Fibroblast of skin of left biceps (primary cell): Measurements from ENCODE around the gene OR10H5.
A peak's percentile ranks its signal among the peaks of the same experiment; 100 is the strongest.
"Not testable (repeated sequence)": the region's sequence is repeated elsewhere in the genome, so short reads cannot be mapped to it uniquely, and the experiment has no call there.

Experiments used
- DNase-seq, 2 experiments: peaks; one replicate each; pipeline ENCODE4 v3.0.0-alpha.2; 2013; ENCODE audit warnings: low read depth in 2 of 2

Gene OR10H5

DNA sequence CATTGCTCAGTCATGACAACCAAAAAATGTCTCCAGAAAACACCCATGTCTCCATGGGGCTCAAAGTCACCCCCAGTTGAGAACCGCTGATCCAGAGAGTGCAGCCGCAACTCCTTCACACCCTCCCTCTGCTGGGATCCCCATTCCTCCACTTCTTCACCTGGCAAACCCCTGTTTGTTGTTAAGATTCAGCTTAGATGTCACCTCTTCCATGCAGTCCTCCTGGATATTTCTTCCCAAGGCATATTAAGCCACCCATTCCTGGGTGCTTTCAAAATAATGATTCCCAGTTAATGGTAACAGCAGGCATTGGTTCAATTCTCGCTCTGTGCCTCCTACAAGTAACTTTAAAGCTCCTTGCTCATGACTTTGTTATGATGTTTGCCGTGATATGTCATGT lies 24.0 kb downstream of the OR10H5 start:
- no peak for DNase-seq

DNA sequence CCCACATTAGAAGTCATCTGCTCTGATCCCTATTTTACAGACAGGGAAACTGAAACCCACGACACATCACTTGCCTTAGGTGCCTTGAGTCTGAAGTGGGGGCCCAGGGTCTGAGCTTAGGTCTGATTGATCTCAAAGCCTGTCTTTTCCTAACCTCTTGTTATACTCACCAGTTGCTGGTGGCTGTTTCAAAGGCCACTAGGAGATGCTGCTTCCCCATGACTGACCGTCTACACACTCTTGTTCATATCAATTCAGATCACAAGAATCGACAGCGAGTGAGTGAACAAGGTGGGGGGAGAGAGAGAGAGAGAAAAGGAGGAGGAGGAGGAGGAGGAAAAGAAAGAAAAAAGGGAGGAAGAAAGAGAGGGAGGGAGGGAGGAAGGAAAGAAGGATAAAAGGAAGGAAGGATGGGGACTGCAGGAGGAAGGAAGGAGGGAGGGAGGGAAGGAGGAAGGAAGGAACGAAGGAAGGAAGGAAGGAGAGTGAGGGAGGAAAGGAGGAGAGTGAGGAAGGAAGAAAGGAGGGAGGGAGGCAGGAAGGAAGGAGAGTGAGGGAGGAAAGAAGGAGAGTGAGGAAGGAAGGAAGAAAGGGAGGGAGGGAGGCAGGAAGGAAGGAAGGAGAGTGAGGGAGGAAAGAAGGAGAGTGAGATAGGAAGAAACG lies 24.7 kb downstream of the OR10H5 start:
- no peak for DNase-seq

- no peak for DNase-seq
These were observed 26.5 kb downstream of the OR10H5 start for GRCh38 chr19:15813916-15814315.

- DNase-seq, result no peak
These were observed 27.8 kb downstream of the OR10H5 start, which contains the start of gene OR10H1 for GRCh38 chr19:15815306-15815705. OR10H1 (minus strand) TSS chr19:15815664; CDS start chr19:15808037, 7,627 bp downstream.

- no peak for DNase-seq
These were observed 33.2 kb downstream of the OR10H5 start for GRCh38 chr19:15820646-15821045.

DNA sequence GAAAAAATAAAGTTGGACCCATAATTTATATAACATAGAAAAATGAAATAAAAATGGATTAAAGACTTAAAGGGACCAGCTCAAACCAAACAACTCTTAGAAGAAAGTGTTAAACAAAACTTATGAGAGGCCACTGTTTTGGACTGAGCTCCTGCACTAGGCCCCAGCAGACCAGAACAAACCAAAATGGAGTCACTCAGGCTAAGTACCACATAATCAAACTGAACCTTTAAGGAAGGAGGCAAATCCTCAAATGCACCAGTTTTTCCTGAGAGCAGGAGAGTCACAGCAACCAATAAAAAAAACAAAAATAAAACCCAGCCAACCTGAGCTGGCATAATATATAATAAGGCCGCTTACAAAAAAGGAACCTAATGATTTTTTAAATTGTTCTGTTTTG lies 38.3 kb downstream of the OR10H5 start:
- DNase-seq, result no peak

GRCh38 chr19:15828121-15828610 lies 40.7 kb downstream of the OR10H5 start:
- DNase-seq, result no peak

- DNase-seq, result not testable (repeated sequence)
These were observed 41.3 kb downstream of the OR10H5 start for GRCh38 chr19:15828611-15829305.

- DNase-seq, result no peak
These were observed 41.8 kb downstream of the OR10H5 start for GRCh38 chr19:15829306-15829698.

GRCh38 chr19:15829786-15830185 lies 42.3 kb downstream of the OR10H5 start:
- no peak for DNase-seq

GRCh38 chr19:15831626-15832025 lies 44.2 kb downstream of the OR10H5 start:
- DNase-seq, result no peak

DNA sequence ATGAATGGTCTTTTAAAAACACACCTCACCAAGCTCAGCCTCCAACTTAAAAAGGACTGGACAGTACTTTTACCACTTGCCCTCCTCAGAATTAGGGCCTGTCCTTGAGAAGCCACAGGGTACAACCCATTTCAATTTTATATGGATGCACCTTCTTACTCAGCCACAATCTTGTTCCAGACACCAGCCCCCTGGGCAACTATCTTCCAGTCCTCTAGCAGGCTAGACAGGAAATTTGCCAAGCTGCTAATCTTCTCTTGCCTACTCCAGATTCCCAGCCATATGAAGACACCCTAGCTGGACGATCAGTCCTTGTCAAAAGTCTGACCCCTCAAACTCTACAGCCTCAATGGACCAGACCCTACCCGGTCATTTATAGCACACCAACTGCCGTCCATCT lies 46.8 kb downstream of the OR10H5 start:
- DNase-seq, result not testable (repeated sequence)

DNA sequence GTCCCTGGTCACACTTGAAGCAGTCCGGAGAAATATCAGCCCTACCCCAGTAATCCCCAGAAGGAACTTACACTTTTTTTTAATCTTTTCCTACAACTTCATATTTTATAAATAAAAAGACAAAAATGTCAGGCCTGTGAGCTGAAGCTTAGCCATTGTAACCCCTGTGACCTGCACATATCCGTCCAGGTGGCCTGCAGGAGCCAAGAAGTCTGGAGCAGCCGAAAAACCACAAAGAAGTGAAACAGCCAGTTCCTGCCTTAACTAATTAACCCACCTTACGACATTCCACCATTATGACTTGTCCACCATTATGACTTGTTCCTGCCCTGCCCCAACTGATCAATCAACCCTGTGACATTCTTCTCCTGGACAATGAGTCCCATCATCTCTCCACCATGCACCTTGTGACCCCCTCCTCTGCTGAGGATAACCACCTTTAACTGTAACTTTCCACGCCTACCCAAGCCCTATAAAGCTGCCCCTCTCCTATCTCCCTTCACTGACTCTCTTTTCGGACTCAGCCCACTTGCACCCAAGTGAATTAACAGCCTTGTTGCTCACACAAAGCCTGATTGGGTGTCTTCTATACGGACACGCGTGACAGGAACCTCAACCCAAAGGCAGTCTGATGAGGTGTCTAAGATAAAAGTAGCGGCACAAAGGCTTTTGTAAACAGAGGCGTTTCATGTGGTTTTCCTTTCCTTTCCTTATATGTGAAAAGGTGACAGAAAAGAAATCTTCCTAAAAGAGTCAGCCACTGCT lies 48.3 kb downstream of the OR10H5 start:
- not testable (repeated sequence) for DNase-seq

GRCh38 chr19:15836330-15837220 lies 49.1 kb downstream of the OR10H5 start:
- DNase-seq, result peak; percentile 92

- no peak for DNase-seq
These were observed 49.8 kb downstream of the OR10H5 start for GRCh38 chr19:15837221-15837731.

DNA sequence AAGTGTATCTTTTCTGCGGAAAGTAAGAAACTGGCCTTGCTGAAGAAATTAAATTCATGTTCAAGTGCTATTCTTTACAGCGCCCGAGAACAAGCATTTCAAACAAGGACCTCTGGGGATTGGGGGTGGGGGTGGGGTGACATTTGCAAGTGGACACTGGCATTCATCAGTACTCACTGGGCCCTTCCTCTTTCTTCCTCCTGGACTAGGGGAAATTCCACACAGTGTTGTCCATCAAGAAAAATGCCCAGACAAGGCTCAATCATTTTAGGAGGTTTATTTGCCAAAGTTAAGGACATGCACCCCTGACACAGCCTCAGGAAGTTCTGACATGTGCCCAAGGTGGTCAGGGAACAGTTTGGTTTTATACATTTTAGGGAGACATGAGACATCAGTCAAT lies 50.9 kb downstream of the OR10H5 start:
- no peak for DNase-seq

GRCh38 chr19:15839888-15840287 lies 52.4 kb downstream of the OR10H5 start:
- DNase-seq, result not testable (repeated sequence)

DNA sequence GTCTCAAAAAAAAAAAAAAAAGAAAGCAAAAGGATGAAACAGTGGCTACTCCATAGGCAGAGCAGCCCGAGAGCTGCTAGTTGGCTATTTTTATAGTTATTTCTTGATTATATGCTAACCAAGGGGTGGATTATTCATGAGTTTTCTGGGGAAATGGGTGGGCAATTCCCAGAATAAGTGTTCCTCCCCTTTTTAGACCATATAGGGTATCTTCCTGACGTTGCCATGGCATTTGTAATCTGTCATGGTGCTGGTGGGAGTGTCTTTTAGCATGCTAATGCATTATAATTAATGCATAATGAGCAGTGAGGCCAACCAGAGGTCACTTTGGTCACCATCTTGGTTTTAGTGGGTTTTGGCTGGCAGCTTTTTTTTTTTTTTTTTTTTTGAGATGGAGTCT lies 53.4 kb downstream of the OR10H5 start:
- DNase-seq, result no peak

DNA sequence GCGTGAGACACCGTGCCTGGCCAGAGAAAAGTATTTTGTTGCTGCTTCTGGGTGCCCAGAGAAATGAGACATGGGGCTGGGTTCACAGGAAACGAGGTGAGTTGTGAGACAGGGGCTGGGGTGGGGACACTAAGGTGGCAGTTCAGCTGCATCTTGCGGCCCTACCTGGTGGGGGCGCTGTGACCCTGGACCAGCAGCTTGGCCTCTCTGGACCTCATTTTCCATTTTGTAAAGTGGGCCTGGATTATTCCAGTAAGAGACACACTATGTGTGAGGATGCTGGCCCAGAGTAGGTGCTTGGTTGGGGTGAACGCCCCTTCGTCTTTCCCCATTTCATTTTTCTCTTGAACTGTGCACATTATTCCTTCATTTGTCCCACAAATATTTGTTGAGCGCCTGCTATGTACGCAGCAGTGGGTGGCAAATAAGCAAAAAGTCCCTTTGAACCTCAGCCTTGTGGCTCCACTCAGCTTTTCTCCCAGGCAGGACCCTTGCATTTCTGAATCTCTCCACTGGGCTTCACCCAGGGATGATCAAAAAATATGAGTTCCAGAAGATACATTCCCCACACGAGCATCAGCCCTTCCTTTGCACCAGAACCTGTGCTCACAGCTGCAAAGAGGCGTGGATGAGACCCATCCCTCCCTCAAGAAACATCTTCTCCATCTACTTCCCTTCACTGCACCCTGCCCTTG lies 54.6 kb downstream of the OR10H5 start:
- no peak for DNase-seq

DNA sequence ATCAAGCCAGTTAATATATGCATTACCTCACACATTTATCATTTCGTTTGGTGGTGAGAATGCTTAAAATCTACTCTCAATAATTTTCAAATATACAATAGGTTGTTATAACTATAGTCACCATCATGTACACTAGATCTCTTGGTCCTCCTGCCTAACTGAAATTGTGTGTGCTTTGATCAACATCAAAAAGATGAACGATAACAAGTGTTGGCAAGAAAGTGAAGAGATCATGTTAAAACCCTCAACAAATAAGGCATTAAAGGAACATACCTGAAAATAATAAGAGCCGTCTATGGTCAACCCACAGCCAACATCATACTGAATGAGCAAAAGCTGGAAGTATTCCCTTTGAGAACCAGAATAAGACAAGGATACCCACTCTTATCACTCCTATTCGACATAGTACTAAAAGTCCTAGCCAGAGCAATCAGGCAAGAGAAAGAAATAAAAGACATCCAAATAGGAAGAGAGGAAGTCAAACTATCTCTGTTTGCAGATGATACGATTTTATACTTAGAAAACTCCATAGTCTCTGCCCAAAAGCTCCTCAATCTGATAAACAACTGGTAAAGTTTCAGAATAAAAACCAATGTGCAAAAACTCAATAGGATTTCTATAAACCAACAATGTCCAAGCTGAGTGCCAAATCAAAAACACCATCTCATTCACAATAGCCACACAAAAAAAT lies 55.9 kb downstream of the OR10H5 start:
- DNase-seq, result no peak
